A549 treated with RU486 at 1 μM for 4 hours (cell line): Measurements from ENCODE around the gene TUBA4B. TPM values are rescaled to one million over a fixed set of nuclear protein-coding genes. Genes with fewer than 3 reads are reported as not detected.

ENCODE experiments used
- total RNA-seq: library from RNA; stranded (reverse); fragments of 200-300 nt; extraction: Qiagen RNA extraction; gene quantifications from 5 replicates; pipeline ENCODE4 v1.2.3, GENCODE V29; 2022; ENCODE audit warnings: low read depth

The TUBA4B gene
- total RNA-seq, result 0.18 to 0.69 TPM (median 0.35 TPM) in 5 replicates

DNA sequence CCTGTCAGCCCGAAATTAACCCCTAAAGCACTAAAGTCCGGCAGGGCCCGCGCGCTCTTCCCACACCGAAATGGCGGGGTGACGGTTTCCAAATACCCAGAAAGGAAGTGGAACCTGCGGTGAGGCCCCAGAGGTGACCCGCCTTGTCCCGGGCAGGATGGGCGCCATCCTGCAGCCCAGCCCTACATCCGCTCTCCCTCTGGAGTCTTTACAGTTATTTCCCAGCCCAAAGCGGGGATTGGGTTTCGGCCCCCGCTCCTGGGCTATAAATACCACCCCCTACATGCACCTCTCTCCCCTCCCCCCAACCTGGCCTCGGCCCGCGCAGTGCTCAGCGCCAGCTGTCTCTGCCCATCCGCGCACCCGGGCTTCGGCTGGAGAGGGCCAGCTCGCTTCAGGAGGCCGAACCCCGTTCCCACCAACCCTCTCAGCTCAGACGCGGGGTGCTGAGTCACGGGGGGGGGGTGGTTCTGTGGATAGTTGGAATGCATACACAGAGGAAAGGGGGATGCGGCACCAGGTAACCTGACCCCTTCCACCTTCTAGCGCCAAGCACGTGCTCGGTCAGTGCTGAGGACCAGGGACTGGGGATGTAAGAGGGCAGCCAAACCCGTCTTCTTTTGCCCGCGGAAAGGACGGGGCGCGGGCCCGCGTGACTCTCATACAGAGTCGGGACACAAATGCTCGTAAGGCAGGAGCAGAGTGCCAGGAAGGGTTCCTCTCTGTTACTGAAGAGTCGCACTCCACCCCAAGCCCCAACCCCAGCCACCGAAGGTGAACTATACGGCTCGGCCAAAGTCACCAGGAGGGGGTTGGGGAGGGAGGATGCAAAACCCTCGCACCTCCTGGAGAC is at the start of gene TUBA4B:
Gene TUBA4B (plus strand): TSS at position 344 of the 853 bp plus-strand sequence. CDS start 165 bp downstream, at position 509.

GRCh38 chr2:219206328-219207133 is 46.5 kb upstream of the TUBA4B start, which contains the start of gene ZFAND2B:
Gene ZFAND2B, plus strand, starts transcription at chr2:219206782. Its CDS starts 206 bp downstream, at chr2:219206988.

DNA sequence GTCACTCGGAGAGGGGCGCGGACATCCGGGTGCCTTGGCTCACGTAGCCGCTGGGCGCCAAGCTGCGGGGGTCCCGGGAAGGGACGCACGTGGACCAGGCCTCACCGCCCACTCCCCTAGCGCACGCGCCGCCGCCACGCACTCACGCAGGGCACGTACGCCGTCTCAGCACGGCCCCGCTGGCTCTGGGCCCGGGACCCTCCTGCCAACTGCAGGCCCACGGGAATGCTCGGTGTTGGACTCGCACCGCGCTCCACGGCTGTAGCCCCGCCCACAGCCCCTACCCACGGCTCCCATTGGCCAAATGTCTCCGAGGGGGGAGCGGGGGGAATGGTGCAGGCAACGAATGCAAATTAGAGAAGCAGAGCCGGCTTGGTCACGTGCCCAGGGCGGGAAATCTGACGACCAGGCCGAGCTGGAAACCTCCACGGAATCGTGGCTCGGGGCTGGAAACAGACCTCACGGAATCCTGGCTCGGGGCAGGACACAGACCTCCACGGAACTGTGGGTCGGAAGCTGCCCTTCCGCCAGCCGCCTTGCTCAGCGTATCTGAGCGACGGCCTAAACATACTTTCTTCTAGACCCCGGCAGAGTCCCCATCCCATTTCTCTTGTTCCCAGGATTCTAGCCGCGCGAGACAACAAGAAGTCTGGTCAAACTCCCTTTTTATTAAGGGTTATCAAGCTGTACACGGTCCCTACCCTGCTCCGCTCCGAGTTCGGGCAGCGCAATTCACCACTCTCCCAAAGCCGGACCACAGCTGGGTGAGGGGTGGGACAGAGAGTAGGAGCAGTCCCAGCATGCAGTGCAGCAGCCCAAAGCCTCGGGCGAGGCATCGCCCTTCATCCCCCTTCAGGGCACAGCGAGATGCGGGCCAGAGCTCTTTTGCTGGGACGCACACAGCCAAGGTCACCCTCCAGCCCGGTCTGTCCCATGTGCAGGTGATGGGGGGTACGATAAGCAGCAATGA is 34.0 kb upstream of the TUBA4B start, which contains the start of gene ABCB6:
Gene ABCB6 (minus strand): TSS at position 227 of the 970 bp plus-strand sequence. CDS start 285 bp downstream, outside the sequence.

DNA sequence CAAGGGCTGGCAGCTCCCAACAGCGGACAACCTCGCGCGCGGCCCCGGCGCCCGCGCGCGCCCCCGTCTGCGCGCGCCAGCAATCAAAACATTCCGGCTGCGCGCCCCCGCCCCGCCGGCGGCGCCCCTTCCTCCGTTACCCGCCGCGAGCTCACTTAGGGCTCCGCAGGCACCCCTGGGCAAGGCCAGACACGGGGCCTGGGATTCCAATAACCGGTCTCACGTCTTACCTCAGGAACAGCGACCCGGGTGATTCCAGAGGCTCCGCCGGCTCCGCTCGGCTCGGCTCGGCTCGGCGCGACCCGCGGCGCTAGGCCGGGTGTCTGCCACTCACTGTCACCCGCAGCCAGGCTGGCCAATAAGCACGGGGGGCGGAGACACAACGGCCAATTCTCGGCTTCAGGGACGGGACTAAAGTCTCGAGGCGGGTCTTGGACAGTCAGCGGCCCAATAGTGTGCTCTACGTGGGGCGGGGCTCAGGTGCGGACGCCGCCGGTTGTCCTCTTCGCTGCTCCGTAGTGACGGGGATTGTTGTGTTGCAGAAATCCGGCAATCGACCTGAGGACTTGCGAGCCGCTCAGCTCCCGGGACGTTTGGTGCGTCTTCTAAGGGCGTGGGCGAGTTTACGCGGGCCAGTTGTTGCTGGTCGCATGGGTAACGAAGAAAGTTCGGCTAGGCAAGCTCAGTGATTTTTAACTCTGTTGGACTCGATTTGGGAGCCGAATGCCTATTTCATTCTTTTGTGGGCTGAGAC is 23.6 kb upstream of the TUBA4B start, which contains the start of the genes ANKZF1 and ATG9A:
Gene ANKZF1 (plus strand): TSS at position 502 of the 754 bp plus-strand sequence. CDS start 452 bp downstream, outside the sequence.
Gene ATG9A (minus strand): TSS at position 332 of the 754 bp plus-strand sequence. CDS start 1,612 bp downstream, outside the sequence.

GRCh38 chr2:219245148-219245898 is 7.7 kb upstream of the TUBA4B start, which contains the start of the genes GLB1L and STK16:
Gene GLB1L, minus strand, starts transcription at chr2:219245444. Its CDS starts 1,871 bp downstream, at chr2:219243573.
Gene STK16, plus strand, starts transcription at chr2:219245479. Its CDS starts 521 bp downstream, at chr2:219246000.

GRCh38 chr2:219253753-219254589 is 928 bp downstream of the TUBA4B start, which contains the start of gene TUBA4A:
Gene TUBA4A, minus strand, starts transcription at chr2:219253918. Its CDS starts 60 bp downstream, at chr2:219253858.

DNA sequence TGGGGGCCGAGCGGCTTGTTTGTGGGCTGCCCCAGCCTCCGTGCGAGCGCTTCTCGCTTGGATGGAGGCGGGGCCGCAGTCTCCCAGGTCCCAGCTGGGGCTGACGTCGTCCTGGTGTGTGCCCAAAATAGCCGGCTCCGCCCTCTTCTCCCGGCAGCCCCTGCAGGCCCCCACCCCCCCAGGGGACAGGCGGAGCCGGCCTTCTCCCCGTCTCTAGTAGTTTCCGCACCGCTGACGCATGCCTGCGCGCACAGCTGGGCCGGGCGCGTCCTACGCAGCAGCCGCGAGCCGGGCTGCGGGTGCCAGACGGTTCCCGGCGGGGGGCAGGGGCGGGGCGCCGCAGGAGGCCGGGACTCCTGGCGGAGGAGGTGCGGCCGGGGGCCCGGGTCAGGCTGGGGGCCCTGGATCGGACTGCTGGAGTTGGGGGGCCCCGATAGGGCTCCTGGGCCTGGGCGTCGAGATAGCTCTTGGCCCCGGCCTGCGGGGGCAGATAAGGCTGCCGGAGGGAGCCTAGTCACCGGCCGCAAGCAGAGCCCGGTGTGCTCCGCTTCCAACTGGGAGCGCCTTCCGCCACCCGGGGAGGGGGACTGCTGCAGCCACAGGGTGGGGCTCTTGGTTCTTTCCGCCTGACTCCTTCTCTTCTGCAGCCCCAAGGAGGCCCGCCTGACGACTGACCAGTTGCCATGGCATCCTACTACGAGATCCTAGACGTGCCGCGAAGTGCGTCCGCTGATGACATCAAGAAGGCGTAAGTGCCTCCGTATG is 26.3 kb downstream of the TUBA4B start, which contains the start of gene DNAJB2:
Gene DNAJB2 (plus strand): TSS at position 216 of the 765 bp plus-strand sequence. CDS start 468 bp downstream, at position 684.

GRCh38 chr2:219309278-219309677 is 56.2 kb downstream of the TUBA4B start, which contains the start of gene PTPRN:
Gene PTPRN, minus strand, starts transcription at chr2:219309401. Its CDS starts 69 bp downstream, at chr2:219309332.

Other genes with a start within 250 kb of the TUBA4B start
- 0.05 to 0.32 TPM (median 0.16 TPM) in 5 replicates for gene CFAP65, start 211.7 kb upstream of the TUBA4B start, total RNA-seq
- gene IHH, start 192.3 kb upstream of the TUBA4B start, total RNA-seq, result 0.09 to 0.13 TPM (median 0.11 TPM) in 4 of 5 replicates, not detected in the other
- gene NHEJ1, start 92.4 kb upstream of the TUBA4B start, total RNA-seq, result 13.7 to 18.3 TPM (median 15.2 TPM) in 5 replicates
- 0.19 to 0.90 TPM (median 0.53 TPM) in 5 replicates for gene SLC23A3, start 83.2 kb upstream of the TUBA4B start, total RNA-seq
- gene CNPPD1, start 76.3 kb upstream of the TUBA4B start, total RNA-seq, result 33.7 to 47.7 TPM (median 45.3 TPM) in 5 replicates
- 58.9 to 85.7 TPM (median 81.2 TPM) in 5 replicates for gene RETREG2, start 75.0 kb upstream of the TUBA4B start, total RNA-seq
- gene ZFAND2B, start 46.5 kb upstream of the TUBA4B start, total RNA-seq, result 14.4 to 22.8 TPM (median 19.2 TPM) in 5 replicates
- gene ABCB6, start 34.3 kb upstream of the TUBA4B start, total RNA-seq, result 22.5 to 37.5 TPM (median 30.4 TPM) in 5 replicates
- 42.3 to 53.2 TPM (median 50.2 TPM) in 5 replicates for gene ATG9A, start 23.6 kb upstream of the TUBA4B start, total RNA-seq
- gene ANKZF1, start 23.4 kb upstream of the TUBA4B start, total RNA-seq, result 15.1 to 22.0 TPM (median 17.7 TPM) in 5 replicates
- 5.0 to 6.8 TPM (median 6.8 TPM) in 5 replicates for gene GLB1L, start 7.8 kb upstream of the TUBA4B start, total RNA-seq
- gene STK16, start 7.8 kb upstream of the TUBA4B start, total RNA-seq, result 27.5 to 32.6 TPM (median 31.0 TPM) in 5 replicates
- 332 to 451 TPM (median 366 TPM) in 5 replicates for gene TUBA4A, start 675 bp downstream of the TUBA4B start, total RNA-seq
- 40.3 to 55.4 TPM (median 48.6 TPM) in 5 replicates for gene DNAJB2, start 26.1 kb downstream of the TUBA4B start, total RNA-seq
- gene PTPRN, start 56.2 kb downstream of the TUBA4B start, total RNA-seq, result 0.87 to 2.0 TPM (median 1.3 TPM) in 5 replicates
- gene RESP18, start 79.5 kb downstream of the TUBA4B start, total RNA-seq, result not detected in 5 replicates
- 51.3 to 65.5 TPM (median 63.4 TPM) in 5 replicates for gene DNPEP, start 134.7 kb downstream of the TUBA4B start, total RNA-seq
- 0.05 to 0.24 TPM (median 0.13 TPM) in 3 of 5 replicates, not detected in the others for gene DES, start 165.1 kb downstream of the TUBA4B start, total RNA-seq
- 5.1 to 7.8 TPM (median 6.5 TPM) in 5 replicates for gene SPEG, start 181.6 kb downstream of the TUBA4B start, total RNA-seq
- gene GMPPA, start 245.6 kb downstream of the TUBA4B start, total RNA-seq, result 33.3 to 39.2 TPM (median 37.5 TPM) in 5 replicates